HepG2 (cell line): ENCODE data around the gene PLD1. TPM values are rescaled to one million over a fixed set of nuclear protein-coding genes. Genes with fewer than 3 reads are reported as not detected.

Experiments used
- AKAP8 ChIP-seq: sonication (generic); formaldehyde crosslinking; IDR thresholded peaks from 2 replicates; pipeline ENCODE4 v1.5.1; 2020; ENCODE audit warnings: mild to moderate bottlenecking, missing genetic modification reagents
- ARNT ChIP-seq: fragments of 450-650 bp; IDR thresholded peaks from 2 replicates; pipeline ENCODE4 v1.6.1; 2017
- BCL6 ChIP-seq: IDR thresholded peaks from 2 replicates; pipeline ENCODE4 v1.6.1; 2016; ENCODE audit warnings: missing genetic modification reagents, missing compliant biosample characterization
- CBFB ChIP-seq: sonication (generic); formaldehyde crosslinking; IDR thresholded peaks from 2 replicates; pipeline ENCODE4 v1.4.0; 2020; ENCODE audit warnings: missing genetic modification reagents
- CENPX ChIP-seq: sonication (generic); formaldehyde crosslinking; IDR thresholded peaks from 2 replicates; pipeline ENCODE4 v1.9.0; 2021; ENCODE audit warnings: mild to moderate bottlenecking, missing genetic modification reagents, moderate library complexity
- GABPA ChIP-seq, 2 experiments: IDR thresholded peaks; 2 replicates each; pipeline ENCODE4 v1.6.1; 2011 to 2016; ENCODE audit warnings: low read depth in 2 of 2, low read length in 1 of 2, missing biosample characterization in 1 of 2, missing genetic modification characterization in 1 of 2
- GATAD1 ChIP-seq: IDR thresholded peaks from 2 replicates; pipeline ENCODE4 v1.6.1; 2016; ENCODE audit warnings: missing genetic modification reagents, missing compliant biosample characterization
- KAT2B ChIP-seq: fragments of 150-350 bp; IDR thresholded peaks from 2 replicates; pipeline ENCODE4 v1.6.1; 2014; ENCODE audit warnings: low read depth, low read length, borderline replicate concordance
- MATR3 ChIP-seq: sonication (generic); formaldehyde crosslinking; IDR thresholded peaks from 2 replicates; pipeline ENCODE4 v1.4.0; 2020; ENCODE audit warnings: missing genetic modification reagents
- NR3C1 ChIP-seq: sonication (generic); formaldehyde crosslinking; IDR thresholded peaks from 2 replicates; pipeline ENCODE4 v1.4.0; 2020; ENCODE audit warnings: missing genetic modification reagents
- PHB2 ChIP-seq: fragments of 450-650 bp; IDR thresholded peaks from 2 replicates; pipeline ENCODE4 v1.6.1; 2018; ENCODE audit not compliant: partially characterized antibody
- POGZ ChIP-seq: sonication (generic); formaldehyde crosslinking; IDR thresholded peaks from 2 replicates; pipeline ENCODE4 v1.4.0; 2020; ENCODE audit warnings: mild to moderate bottlenecking, missing genetic modification reagents
- POLR2AphosphoS5 ChIP-seq: IDR thresholded peaks from 2 replicates; pipeline ENCODE4 v1.6.1; 2012; ENCODE audit warnings: low read depth, low read length
- SMC3 ChIP-seq: IDR thresholded peaks from 2 replicates; pipeline ENCODE4 v1.6.1; 2011; ENCODE audit warnings: low read length, improper control_type of control experiment
- SRF ChIP-seq: IDR thresholded peaks from 2 replicates; pipeline ENCODE4 v1.6.1; 2011; ENCODE audit warnings: mild to moderate bottlenecking, low read depth, low read length, moderate library complexity
- SRY ChIP-seq: sonication (generic); formaldehyde crosslinking; IDR thresholded peaks from 2 replicates; pipeline ENCODE4 v1.8.0; 2022; ENCODE audit warnings: mild to moderate bottlenecking, missing genetic modification reagents
- TCF7L2 ChIP-seq: IDR thresholded peaks from 2 replicates; pipeline ENCODE4 v1.6.1; 2011; ENCODE audit warnings: mild to moderate bottlenecking, low read depth, low read length, moderate library complexity
- TOPORS ChIP-seq: sonication (generic); formaldehyde crosslinking; IDR thresholded peaks from 2 replicates; pipeline ENCODE4 v1.8.0; 2023; ENCODE audit warnings: mild to moderate bottlenecking, missing genetic modification reagents
- ZFP36L1 ChIP-seq: sonication (generic); formaldehyde crosslinking; IDR thresholded peaks from 2 replicates; pipeline ENCODE4 v1.8.0; 2022; ENCODE audit warnings: mild to moderate bottlenecking, missing genetic modification reagents, moderate library complexity
- ZMYM4 ChIP-seq: sonication (generic); formaldehyde crosslinking; IDR thresholded peaks from 2 replicates; pipeline ENCODE4 v1.8.1; 2023; ENCODE audit warnings: mild to moderate bottlenecking, missing genetic modification reagents
- ZNF251 ChIP-seq: sonication (generic); formaldehyde crosslinking; IDR thresholded peaks from 2 replicates; pipeline ENCODE4 v1.9.0; 2021; ENCODE audit warnings: mild to moderate bottlenecking, missing genetic modification reagents
- ZNF282 ChIP-seq: fragments of 450-650 bp; IDR thresholded peaks from 2 replicates; pipeline ENCODE4 v1.6.1; 2018; ENCODE audit not compliant: partially characterized antibody
- ZNF557 ChIP-seq: sonication (generic); formaldehyde crosslinking; IDR thresholded peaks from 2 replicates; pipeline ENCODE4 v1.4.0; 2020; ENCODE audit warnings: missing genetic modification reagents
- ZNF713 ChIP-seq: sonication (generic); formaldehyde crosslinking; IDR thresholded peaks from 2 replicates; pipeline ENCODE4 v1.4.0; 2020; ENCODE audit warnings: mild to moderate bottlenecking, missing genetic modification reagents
- ZSCAN20 ChIP-seq: sonication (generic); formaldehyde crosslinking; IDR thresholded peaks from 2 replicates; pipeline ENCODE4 v1.4.0; 2020; ENCODE audit warnings: missing genetic modification reagents, mild to moderate bottlenecking, borderline replicate concordance
- polyA plus RNA-seq, 8 experiments: library from polyadenylated mRNA; depleted of rRNA in 3 of 8; stranded (reverse) in 7 of 8; unstranded in 1 of 8; fragments of >200 nt; fragmentation: Illumina TruSeq in 4 of 8; extraction: Trizol in 4 of 8; gene quantifications; 2 replicates each; pipeline versions ENCODE4 v1.2.1 to v1.2.3, GENCODE V29; 2011 to 2016; ENCODE audit warnings: low read depth in 4 of 8, missing spikeins in 1 of 8, mixed read lengths in 1 of 8; ENCODE audit not compliant: insufficient read depth in 1 of 8
- total RNA-seq, 5 experiments: library from RNA; depleted of rRNA; stranded (reverse); fragments of >200 nt; fragmentation: Illumina TruSeq; extraction: Trizol; gene quantifications; 2 replicates each; pipeline ENCODE4 v1.2.3, GENCODE V29; 2016; ENCODE audit warnings: low read depth in 1 of 5
- TF ChIP-seq, protein P1 (sequence below), 2 experiments: IDR thresholded peaks; 2 replicates each; pipeline ENCODE4 v1.6.1; 2011 to 2012; ENCODE audit warnings: low read length in 2 of 2, borderline replicate concordance in 1 of 2, low read depth in 1 of 2, mild to moderate bottlenecking in 1 of 2, moderate library complexity in 1 of 2
- TF ChIP-seq, protein P2 (sequence below): IDR thresholded peaks from 2 replicates; pipeline ENCODE4 v1.6.1; 2016

Gene PLD1
- total and polyA plus RNA-seq, 2 of the 13 experiments (the other 11 are each of a cell fraction or from before 2014, with no cell fraction given), result 27.1 to 59.4 TPM

DNA sequence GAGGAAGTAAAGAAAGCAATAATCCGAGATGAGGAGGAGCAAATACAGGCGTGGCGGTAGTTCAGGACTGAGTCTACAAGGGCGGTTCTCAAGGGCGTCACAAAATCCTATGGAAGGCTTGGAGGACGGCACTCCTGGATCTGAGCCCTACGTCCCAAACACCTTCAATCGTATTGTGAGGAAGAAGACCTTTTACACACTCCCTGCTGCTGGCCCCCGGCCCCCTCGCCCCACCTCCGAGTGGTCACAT lies 747 bp downstream of the PLD1 start (continued):
- TF ChIP-seq GATAD1 (CRISPR knock-in tag) (0 out of 2 replicates have a peak, but pooled peaks have one; percentile 24), CENPX (CRISPR knock-in tag) (no peak), KAT2B (no peak), NR3C1 (CRISPR knock-in tag) (no peak), SMC3 (no peak), SRF (no peak), ZNF282 (no peak), ZNF557 (CRISPR knock-in tag) (peak; percentile 52; the same call in 1 of the 2 replicates), ZMYM4 (peak; percentile 75; the same call in 1 of the 2 replicates), POGZ (CRISPR knock-in tag) (peak; percentile 61; the same call in 1 of the 2 replicates), SRY (CRISPR knock-in tag) (no peak), ARNT (no peak), ZSCAN20 (CRISPR knock-in tag) (0 out of 2 replicates have a peak, but pooled peaks have one; percentile 9), ZFP36L1 (CRISPR knock-in tag) (no peak), BCL6 (CRISPR knock-in tag) (0 out of 2 replicates have a peak, but pooled peaks have one; percentile 45), GABPA (IDR thresholded peaks at IDR 0.05; ENCODE audit: low read depth, low read length) (no peak), GABPA (CRISPR knock-in tag; IDR thresholded peaks at IDR 0.05; ENCODE audit: low read depth) (peak; percentile 20; the same call in 1 of the 2 replicates), TOPORS (CRISPR knock-in tag) (peak; percentile 23; the same call in 1 of the 2 replicates), MATR3 (CRISPR knock-in tag) (no peak), TCF7L2 (no peak), CBFB (CRISPR knock-in tag) (no peak), PHB2 (no peak), ZNF713 (CRISPR knock-in tag) (no peak), ZNF251 (CRISPR knock-in tag) (no peak), AKAP8 (CRISPR knock-in tag) (no peak), POLR2AphosphoS5 (peak; percentile 79)
- TF ChIP-seq, protein P1, sequence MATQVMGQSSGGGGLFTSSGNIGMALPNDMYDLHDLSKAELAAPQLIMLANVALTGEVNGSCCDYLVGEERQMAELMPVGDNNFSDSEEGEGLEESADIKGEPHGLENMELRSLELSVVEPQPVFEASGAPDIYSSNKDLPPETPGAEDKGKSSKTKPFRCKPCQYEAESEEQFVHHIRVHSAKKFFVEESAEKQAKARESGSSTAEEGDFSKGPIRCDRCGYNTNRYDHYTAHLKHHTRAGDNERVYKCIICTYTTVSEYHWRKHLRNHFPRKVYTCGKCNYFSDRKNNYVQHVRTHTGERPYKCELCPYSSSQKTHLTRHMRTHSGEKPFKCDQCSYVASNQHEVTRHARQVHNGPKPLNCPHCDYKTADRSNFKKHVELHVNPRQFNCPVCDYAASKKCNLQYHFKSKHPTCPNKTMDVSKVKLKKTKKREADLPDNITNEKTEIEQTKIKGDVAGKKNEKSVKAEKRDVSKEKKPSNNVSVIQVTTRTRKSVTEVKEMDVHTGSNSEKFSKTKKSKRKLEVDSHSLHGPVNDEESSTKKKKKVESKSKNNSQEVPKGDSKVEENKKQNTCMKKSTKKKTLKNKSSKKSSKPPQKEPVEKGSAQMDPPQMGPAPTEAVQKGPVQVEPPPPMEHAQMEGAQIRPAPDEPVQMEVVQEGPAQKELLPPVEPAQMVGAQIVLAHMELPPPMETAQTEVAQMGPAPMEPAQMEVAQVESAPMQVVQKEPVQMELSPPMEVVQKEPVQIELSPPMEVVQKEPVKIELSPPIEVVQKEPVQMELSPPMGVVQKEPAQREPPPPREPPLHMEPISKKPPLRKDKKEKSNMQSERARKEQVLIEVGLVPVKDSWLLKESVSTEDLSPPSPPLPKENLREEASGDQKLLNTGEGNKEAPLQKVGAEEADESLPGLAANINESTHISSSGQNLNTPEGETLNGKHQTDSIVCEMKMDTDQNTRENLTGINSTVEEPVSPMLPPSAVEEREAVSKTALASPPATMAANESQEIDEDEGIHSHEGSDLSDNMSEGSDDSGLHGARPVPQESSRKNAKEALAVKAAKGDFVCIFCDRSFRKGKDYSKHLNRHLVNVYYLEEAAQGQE (IDR thresholded peaks at IDR 0.05; ENCODE audit: borderline replicate concordance in 1 of 2, low read depth in 1 of 2, low read length in 2 of 2), result no peak
- TF ChIP-seq, protein P2, sequence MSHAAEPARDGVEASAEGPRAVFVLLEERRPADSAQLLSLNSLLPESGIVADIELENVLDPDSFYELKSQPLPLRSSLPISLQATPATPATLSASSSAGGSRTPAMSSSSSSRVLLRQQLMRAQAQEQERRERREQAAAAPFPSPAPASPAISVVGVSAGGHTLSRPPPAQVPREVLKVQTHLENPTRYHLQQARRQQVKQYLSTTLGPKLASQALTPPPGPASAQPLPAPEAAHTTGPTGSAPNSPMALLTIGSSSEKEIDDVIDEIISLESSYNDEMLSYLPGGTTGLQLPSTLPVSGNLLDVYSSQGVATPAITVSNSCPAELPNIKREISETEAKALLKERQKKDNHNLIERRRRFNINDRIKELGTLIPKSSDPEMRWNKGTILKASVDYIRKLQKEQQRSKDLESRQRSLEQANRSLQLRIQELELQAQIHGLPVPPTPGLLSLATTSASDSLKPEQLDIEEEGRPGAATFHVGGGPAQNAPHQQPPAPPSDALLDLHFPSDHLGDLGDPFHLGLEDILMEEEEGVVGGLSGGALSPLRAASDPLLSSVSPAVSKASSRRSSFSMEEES, result no peak
